ENCODE data around the gene CENPP.

DNA sequence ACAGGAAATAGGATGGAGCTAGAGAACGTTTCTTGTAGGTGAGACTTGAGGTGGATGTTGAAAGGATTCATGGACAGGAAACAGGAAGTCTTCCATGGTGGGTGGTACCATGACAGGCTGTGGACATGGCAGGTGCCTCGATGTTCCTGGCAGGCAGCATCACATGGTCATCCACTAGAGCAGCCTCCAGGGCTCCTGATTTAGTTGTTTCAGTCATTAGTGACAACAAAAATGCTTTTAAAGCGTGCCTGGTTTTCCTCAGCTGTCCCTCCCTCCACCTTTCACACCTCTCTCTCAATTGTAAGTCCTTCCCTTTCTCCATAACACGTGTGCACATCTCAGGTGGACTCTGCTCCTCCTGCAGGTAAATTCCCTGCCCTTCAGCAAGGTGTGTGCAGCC is 181.7 kb downstream of the CENPP start:
- TF ChIP-seq EP300 (IDR thresholded peaks at IDR 0.05) (no peak), POLR2A (IDR thresholded peaks at IDR 0.05) (no peak), POLR2AphosphoS5 (IDR thresholded peaks at IDR 0.05) (no peak)
- TF ChIP-seq, protein P1, sequence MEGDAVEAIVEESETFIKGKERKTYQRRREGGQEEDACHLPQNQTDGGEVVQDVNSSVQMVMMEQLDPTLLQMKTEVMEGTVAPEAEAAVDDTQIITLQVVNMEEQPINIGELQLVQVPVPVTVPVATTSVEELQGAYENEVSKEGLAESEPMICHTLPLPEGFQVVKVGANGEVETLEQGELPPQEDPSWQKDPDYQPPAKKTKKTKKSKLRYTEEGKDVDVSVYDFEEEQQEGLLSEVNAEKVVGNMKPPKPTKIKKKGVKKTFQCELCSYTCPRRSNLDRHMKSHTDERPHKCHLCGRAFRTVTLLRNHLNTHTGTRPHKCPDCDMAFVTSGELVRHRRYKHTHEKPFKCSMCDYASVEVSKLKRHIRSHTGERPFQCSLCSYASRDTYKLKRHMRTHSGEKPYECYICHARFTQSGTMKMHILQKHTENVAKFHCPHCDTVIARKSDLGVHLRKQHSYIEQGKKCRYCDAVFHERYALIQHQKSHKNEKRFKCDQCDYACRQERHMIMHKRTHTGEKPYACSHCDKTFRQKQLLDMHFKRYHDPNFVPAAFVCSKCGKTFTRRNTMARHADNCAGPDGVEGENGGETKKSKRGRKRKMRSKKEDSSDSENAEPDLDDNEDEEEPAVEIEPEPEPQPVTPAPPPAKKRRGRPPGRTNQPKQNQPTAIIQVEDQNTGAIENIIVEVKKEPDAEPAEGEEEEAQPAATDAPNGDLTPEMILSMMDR (IDR thresholded peaks at IDR 0.05), result no peak

All from gastroesophageal sphincter (tissue), 3 donors.